Limb (tissue), 2 donors: Measurements from ENCODE around the gene ECI2.

Source experiments
- DNase-seq, 2 donors: peaks; one replicate each; pipeline ENCODE4 v3.0.0-alpha.2; 2016; ENCODE audit errors: extremely low spot score in 2 of 2

ECI2 gene, protein sequence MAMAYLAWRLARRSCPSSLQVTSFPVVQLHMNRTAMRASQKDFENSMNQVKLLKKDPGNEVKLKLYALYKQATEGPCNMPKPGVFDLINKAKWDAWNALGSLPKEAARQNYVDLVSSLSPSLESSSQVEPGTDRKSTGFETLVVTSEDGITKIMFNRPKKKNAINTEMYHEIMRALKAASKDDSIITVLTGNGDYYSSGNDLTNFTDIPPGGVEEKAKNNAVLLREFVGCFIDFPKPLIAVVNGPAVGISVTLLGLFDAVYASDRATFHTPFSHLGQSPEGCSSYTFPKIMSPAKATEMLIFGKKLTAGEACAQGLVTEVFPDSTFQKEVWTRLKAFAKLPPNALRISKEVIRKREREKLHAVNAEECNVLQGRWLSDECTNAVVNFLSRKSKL

DNA sequence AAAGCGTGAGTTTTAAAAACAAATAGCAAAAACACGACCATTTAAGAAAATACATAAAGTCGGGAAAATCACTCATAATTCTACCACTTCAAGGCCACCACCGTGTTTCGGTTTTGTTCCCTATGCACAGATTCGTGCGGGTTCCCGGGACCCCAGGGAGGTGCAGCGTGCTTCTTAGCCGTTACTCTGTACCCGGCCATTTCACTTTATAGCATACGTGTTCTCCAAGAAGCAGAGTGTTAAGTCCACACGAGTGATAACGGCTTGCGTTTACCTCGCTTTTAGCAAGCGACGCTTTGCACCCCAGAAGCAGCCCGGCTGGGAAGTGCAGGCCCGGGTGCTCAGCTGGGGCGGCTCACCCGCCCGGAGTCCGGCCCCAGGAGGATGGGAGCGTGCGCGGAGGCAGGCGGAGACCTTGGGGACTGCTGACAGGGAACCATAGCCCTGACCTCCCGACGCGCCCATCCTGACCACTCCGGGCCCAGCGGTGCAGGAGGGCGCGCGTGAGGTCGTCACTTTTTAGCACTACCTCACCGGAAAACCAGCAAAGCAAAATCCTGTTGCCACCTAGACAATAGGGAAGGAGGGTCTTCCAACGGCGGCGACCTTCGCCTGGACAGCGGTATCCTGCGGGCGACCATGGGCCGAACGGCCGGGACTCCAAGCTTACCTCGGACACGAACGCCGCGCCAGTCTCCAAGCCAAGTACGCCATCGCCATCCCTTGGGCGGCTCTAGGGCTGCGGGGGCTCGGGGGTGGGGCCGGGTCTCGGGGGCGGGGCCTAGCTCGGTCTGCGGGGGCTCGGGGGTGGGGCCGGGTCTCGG lies at the start of gene ECI2:
Gene ECI2, minus strand, starts transcription at position 735 of the 824 bp plus-strand sequence. Its CDS starts 15 bp downstream, at position 720.
- DNase-seq: peak in 1 of 2 donors; percentile 3

DNA sequence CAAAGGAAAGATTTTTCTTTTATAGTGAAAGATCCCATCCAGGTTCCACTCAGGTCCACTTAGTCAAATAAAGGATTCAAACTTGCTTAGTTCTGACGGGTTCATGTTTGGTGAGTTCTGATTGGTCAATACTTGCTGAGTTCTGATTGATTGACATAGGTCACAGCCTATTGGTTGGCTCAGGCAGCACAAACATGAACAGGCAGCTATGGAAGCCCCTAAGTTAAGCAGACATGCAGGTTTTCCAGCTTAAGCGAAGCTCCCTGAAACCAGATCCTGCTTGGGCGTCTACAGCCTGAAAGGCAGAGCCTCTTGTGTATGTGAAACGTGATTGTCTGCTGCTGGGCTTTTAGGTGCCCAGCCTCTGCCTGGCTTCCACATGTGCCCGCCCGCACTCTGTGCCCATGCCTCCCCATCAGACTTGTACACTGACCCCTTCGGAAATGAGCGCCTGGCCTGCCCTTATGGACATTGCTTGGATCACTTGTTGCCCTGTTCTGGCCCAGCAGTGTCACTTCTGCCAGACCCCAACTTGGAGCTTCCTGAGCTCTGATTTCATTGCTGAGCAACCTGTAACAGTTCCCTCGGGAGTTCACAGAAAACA lies 45.4 kb upstream of the ECI2 start:
- DNase-seq: no peak

DNA sequence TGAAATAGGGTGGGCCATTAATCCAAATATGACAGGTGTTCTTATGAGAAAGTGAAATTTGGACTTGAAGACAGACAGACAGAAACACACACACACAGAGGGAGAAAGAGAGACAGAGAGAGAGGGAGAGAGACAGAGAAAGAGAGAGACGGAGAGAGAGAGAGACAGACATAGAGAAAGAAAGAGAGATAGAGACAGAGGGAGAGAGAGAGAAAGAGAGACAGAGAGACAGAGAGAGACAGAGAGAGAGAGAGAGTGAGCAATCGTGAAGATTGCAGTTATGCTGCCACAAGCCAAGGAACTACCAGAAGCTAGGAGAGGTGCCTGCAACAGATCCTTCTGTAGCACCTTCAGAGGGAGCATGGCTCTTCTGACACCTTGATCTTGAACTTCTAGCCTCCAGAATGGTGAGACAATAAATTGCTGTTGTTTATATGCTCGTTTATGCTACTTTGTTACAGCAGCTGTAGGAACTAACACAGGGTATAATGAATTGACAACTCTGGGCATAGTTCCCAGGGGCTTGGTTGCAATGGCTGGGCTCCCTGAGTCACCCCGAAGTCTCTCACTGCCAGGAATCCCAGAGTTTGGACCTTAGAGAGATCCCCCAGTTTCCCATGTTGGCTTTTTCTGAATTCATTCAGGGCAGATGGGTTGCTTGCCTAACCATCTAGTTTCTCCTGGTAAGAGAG lies 44.7 kb upstream of the ECI2 start:
- no peak for DNase-seq

DNA sequence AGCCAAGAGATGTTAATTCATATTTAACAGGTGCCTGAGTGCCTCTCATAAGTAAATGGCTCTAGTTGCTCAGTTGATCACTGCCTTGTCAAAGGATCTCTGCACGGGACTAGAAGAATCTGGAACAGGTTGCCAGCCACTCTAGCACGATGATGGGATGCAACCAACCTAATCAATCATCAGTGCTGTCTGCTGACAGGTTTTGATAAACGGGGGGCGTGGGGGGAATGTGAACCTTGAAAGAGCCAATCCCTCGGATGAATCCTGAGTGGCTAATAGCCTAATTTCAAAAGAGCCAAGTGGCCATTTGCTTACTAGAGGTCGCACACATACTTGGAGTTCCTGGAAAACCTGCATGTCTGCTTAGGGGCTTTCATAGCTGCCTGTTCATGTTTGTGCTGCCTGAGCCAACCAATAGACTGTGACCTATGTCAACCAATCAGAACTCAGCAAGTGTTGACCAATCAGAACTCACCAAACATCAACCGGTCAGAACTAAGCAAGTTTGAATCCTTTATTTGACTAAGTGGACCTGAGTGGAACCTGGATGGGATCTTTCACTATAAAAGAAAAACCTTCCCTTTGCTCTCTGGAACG lies 43.5 kb upstream of the ECI2 start:
- DNase-seq: no peak

DNA sequence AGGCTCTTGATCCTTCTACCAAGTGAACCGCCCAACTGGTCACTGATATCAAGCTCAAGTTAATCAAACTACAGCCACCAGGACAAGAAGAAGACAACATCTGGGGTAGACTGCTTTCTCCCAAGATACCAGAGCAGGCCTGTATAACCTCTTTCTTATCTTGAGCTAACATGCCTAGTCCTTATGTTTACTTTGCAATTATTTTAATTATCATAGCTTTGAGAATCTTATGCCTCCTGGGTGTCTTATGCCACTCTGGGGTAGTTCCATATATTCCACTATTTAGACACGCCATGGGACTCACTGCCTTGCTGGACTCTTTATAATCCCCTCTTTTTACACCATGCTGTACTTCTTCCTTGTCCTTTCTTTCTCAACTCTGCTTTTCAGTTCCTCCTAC lies 41.5 kb upstream of the ECI2 start:
- no peak for DNase-seq

DNA sequence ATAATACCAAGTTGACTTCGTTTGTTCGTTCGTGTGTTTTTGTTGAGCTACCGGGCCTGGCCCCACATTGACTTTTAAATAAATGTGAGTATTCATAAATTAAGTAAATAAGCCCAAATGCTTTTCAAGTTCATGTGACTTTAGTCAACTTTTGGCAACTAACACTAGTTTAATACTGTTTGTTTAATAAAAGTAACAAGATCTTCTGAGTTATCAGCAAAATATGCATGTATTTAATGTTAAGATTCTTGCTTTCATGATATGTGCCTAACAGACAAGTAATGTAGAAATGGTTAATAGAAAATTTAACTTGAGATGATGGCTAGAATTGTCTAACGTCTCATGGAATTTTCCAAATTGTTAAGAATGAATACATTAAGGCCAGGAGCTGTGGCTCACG lies 38.7 kb upstream of the ECI2 start:
- DNase-seq: no peak

DNA sequence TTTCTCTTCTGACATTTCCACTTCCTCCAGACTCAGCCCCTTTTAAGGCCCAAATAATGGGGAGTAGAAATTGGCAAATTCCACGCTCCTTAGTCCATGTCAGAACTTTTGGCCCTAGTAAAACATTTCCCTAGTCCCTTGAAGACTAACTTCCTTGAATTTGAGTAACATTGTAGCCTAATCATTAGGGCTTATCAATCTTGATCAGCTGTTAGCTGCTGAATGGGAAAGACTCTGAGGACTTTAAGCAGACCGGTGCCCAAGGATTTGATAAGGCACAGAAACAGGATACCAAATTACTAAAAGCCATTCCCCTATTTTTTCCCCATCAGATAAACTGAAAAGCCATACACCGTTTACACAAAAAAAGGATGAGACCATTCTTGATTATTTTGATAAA lies 37.0 kb upstream of the ECI2 start:
- DNase-seq: no peak

DNA sequence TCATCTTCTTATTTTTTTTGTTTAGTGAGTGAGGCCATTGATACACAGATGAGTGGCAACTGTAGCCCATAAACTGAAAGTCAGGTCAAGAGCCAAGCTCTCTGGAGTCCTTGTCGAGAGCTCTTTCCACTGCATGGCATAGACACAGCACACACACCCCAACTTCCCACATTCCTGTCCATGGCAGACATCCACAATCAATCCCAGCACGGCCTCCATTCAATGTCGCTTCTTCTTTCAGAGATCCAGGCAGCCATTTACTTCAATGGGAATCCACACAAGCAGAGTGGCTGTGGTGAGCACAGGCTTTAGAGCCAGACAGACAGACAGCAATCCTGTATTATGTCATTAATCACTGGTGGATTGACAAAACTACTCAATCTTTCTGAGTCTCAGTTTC lies 34.9 kb upstream of the ECI2 start:
- no peak for DNase-seq

DNA sequence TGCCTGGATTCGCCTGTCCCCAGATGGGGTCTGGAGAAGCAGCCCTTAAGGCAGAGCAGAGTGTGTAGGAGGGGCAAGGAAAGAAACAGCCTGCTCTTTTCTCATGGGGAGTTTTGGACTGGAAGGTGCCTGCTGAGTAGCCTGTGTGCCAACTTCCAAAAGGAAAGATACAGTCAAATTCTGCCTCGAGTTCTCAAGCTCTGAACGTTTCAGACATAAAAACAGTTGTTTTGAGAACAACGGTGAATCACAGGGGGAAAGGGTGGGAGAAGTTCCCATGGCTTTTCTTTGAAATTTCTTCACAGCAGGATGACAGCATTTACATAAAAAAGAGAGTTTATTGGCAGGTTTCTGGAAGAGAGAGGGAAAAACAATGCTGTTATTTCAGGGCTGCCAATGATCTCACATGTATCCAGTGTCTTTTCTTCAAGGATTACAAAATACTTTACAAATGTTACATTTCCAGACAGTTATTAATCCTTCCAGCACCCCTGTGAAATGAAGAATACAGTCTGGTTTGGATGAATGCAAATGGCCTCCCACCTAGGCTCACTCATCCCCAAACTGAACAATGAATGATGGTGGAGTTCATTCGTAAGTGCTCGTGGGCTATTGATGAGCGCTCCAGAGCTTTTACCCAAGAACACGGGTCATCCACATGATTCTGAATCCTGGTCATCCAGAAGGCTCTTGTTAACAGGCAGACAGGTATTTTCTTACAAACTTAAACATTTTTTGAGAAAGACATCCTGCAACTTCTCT lies 33.8 kb upstream of the ECI2 start:
- DNase-seq: no peak

DNA sequence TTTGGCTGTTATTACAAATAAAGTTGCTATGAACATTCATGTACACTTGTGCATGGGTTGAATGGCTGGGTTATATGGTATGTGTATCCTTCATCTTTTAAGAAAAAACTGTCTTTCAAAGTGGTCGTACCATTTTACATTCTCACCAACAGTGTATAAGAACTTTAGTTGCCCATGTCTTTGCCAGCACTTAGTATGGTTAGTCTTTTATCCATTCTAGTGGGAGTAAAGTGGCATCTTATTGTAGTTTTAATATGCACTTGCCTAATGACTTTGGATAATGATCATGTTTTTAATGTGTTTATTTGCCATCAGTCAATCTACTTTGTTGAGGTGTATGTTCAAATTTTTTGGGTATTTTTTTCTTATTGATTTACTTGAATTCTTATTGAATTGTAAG lies 32.5 kb upstream of the ECI2 start:
- DNase-seq: no peak

DNA sequence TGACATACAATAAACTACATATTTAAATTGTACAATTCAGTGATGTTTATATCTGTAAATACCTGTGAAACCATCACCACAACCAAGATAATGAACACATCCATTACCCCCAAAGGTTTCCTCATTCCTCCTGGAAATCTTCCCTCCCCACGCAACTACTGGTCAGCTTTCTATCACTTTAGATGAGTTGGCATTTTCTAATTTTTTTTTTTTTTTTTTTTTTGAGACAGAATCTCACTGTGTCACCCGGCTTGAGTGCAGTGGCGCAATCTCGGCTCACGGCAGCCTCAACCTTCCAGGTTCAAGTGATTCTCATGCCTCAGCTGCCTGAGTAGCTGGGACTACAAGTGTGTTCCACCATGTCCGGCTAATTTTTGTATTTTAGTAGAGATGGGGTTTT lies 31.7 kb upstream of the ECI2 start:
- no peak for DNase-seq

DNA sequence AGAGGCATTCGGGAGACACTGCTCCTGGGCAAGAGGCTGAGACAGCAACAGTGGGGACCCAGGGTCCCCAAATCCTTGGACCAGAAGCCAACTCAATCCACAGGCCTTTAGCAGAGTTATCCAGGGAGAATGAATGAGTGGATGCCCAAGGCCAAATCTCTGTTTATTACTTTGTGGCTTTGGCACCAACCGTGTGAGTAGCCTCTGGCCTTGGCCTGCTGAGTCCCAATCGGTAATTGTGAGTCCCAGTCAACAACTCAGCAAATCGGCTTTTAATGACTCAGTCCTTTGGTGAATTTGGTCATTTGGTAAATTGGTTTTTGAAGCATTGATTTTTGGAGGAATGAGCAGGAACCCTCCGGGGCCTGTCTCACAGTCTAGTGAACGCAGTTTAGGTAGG lies 29.1 kb upstream of the ECI2 start:
- DNase-seq: no peak

DNA sequence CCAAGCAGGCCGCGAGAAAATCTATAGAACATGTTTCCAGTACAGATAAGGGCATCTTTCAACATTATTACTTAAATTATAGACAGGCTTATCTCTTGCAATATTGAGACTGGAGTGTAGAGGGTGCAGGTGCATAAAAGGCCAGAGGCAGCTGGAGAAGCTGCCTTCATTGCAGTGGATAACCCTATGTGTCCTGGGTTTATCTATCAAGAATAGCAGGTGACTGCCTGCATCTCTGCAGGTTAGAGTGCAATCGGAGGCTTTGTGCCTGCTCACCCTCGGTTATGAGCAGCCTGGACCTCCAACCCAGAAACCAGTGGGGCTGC lies 28.7 kb upstream of the ECI2 start:
- no peak for DNase-seq

DNA sequence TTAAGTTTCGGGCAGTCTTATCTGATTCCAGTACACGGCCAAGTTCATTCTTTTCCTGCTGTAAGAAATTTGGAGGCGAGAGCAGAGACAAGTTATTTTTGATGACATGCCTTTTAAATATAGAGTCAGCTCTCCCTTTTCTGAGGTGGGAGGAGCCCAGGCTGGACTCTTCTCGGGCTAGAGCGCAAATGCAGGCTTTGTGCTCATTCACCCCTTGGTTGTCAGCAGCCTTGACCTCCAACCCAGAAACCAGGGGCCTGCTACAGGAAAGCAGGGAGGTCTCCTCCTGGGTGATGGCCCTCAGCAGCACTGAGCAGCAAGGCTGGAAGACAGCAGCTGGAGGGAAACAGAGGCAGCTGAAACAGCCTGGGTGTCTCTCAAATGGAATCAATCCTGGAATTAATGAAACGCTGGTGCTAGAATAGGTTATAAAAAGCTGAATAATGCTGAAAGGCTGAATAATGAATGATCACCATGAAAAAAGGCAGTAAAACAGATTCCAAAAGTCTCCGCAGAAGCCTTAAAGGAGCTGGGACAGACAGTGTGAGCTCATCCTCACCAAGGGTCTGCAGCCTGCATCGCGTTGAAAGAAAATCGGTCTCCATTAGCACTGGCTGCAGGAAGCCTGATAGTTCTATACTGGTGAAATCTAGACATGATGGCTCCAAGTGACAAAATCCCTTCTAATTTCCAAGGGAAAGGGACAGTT lies 28.2 kb upstream of the ECI2 start:
- DNase-seq: no peak

DNA sequence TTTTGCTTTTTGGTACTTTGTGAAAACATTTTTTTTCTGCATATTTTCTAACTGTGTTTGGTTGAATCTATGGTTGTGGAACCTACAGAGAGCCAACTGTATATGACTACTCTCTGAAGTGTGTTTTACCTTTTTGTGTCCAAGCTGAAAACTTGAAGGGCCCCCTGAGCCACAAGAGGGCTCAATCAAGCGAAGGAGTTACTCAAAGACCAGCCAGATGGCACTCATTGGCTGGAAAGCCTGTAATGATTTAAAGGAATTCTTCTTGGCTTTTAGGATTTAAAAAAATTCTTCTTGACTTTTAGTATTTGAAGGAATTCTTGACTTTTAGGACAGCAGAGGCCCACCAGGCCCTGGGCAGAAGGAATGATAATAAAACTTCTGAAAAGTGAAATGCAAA lies 27.0 kb upstream of the ECI2 start:
- no peak for DNase-seq

DNA sequence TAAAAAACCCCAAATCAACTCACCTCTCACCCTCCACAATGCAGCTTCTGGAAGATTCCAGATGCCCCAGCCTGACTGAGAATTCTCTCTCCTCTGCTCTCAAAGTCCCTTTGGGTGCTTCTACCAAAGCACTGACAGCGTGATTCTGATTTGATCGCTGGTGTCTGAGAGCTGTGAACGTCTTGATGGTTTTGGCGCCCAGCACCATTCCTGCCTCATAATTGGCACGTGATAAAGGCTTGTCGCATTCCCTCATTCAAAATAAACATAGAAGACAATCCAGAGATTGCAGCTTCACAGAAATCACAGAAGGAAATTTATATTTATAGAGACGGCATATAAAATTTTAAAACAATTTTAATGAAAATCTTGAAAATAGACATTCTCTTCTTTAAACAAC lies 24.1 kb upstream of the ECI2 start:
- no peak for DNase-seq

DNA sequence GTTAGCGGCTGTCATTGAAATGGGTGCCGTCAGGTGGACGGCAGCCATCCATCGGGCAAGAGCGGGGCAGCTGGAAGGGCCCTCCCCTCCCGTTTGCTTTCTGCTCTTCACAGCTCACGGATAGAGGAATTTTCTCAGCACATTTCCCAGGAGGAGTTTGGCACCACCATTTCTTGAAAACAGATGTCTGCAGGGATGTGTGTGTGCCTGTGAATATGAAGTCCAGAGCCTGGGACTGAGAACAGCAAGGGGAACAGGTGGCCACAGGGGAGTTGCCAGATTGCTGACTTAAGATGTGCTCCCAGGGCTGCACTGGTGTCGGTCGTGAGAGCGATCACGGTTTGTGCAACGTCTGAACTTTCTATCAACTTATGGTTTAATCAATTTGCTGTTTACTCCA lies 22.1 kb upstream of the ECI2 start:
- DNase-seq: no peak

DNA sequence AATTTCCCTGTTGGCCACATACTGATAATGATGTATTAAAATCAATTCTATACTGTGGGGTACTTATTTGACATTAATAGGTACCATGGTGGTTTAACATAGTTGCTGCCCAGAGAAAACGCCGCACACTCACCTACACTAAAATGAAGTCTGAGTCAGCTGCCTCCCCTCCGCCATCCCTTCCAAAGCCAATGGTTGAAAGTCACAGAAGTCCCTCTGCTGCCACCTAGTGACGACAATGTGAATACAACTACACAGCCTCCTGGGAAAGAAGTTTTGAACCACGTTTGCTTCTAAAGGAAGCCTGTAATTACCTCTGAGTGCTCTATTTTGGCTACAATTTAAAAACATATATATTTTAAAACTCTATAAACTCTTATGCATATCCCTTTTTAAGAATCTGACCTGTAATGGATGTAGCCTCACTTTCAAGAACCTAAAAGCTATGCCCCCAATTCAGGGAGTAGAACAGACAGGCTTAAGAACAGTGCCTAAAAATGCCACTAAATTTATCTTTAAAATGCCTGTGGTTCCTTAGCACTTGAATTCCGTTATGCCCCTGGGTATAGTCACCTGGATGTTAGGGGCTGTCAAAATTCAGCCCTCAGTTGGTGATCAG lies 20.6 kb upstream of the ECI2 start:
- peak; percentile 81 to 90 for DNase-seq

DNA sequence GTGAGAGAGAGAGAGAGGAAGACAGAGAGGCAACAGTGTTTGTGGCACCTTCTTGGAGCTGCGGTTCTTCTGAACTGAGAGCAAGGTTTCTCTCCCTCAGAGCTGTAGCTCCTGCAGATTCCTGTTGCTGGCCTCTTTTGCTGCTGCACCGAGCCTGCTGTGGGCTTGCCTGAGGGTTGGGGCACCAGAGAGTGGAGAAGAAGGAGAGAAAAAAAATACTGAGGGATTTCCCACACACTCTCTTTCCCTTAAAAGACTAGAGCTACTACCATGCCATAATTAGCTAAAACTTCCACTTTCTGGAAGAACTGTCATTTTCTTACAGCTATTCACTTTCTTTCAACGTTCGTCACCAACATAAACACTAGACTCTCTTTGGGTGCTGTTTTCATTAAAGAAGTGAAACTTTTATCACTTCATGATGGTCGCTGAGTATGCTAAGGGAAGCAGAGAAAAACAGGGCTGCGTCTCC lies 18.2 kb upstream of the ECI2 start:
- no peak for DNase-seq

DNA sequence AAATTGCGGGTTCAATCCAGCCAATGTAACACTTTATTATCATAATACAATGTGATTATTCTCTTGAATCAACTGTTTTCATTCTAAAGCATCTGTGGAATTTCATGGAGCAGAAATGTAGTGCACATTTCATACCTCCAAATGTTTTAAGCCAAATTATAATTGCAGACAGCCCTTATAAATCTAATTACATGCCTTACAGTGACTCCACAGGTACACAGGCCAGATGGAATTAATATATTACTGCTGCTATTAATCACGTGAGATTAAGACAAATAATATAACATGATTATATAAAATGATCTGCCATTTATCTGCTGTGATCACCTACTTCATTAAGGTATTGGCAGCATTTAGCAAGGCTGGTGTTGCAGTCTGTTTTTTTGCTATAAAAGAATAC lies 9.7 kb upstream of the ECI2 start:
- no peak for DNase-seq
